Measurements from ENCODE around the gene MARCO. TPM values are rescaled to one million over a fixed set of nuclear protein-coding genes. Genes with fewer than 3 reads are reported as not detected.

The MARCO gene
- total RNA-seq, 1 donor: not detected

- no peak for DNase-seq (ENCODE audit: low read depth)
- no peak overlapping the region for H3K4me3 ChIP-seq (ENCODE audit: low read depth, low read length)
- TF ChIP-seq CTCF (IDR thresholded peaks at IDR 0.05; ENCODE audit: insufficient read depth, low read depth, low read length): no peak
Observed at GRCh38 chr2:118980022-118980421, 38.0 kb downstream of the MARCO start.

- no peak overlapping the region for H3K4me3 ChIP-seq (ENCODE audit: low read depth, low read length)
- DNase-seq (ENCODE audit: low read depth): no peak
- TF ChIP-seq CTCF (IDR thresholded peaks at IDR 0.05; ENCODE audit: insufficient read depth, low read depth, low read length): no peak
Observed at GRCh38 chr2:118980573-118980972, 38.6 kb downstream of the MARCO start.

- no peak for DNase-seq (ENCODE audit: low read depth)
- TF ChIP-seq CTCF (IDR thresholded peaks at IDR 0.05; ENCODE audit: insufficient read depth, low read depth, low read length): no peak
- no peak overlapping the region for H3K4me3 ChIP-seq (ENCODE audit: low read depth, low read length)
Observed at GRCh38 chr2:118981632-118982031, 39.6 kb downstream of the MARCO start.

- no peak for DNase-seq (ENCODE audit: low read depth)
- no peak overlapping the region for H3K4me3 ChIP-seq (ENCODE audit: low read depth, low read length)
- TF ChIP-seq CTCF (IDR thresholded peaks at IDR 0.05; ENCODE audit: insufficient read depth, low read depth, low read length): no peak
Observed at GRCh38 chr2:118982039-118982438, 40.0 kb downstream of the MARCO start.

- no peak overlapping the region for H3K4me3 ChIP-seq (ENCODE audit: low read depth, low read length)
- no peak for TF ChIP-seq CTCF (IDR thresholded peaks at IDR 0.05; ENCODE audit: insufficient read depth, low read depth, low read length)
- DNase-seq (ENCODE audit: low read depth): no peak
Observed at GRCh38 chr2:118983133-118983532, 41.1 kb downstream of the MARCO start.

- no peak for TF ChIP-seq CTCF (IDR thresholded peaks at IDR 0.05; ENCODE audit: insufficient read depth, low read depth, low read length)
- DNase-seq (ENCODE audit: low read depth): no peak
Observed at GRCh38 chr2:118983915-118984314, 41.9 kb downstream of the MARCO start.

GRCh38 chr2:118986738-118987137 is 44.7 kb downstream of the MARCO start:
- DNase-seq (ENCODE audit: low read depth): no peak
- H3K4me3 ChIP-seq (ENCODE audit: low read depth, low read length): no peak overlapping the region
- TF ChIP-seq CTCF (IDR thresholded peaks at IDR 0.05; ENCODE audit: insufficient read depth, low read depth, low read length): no peak

More at GRCh38 chr2:118983915-118984314, 41.9 kb downstream of the MARCO start:
- no peak overlapping the region for H3K4me3 ChIP-seq (ENCODE audit: low read depth, low read length)

Data from fibroblast of villous mesenchyme (primary cell).